Left lung (tissue), 10 donors: ENCODE results near the gene CTDSP2. TPM values are rescaled to one million over a fixed set of nuclear protein-coding genes. Genes with fewer than 3 reads are reported as not detected.

ENCODE experiments used
- ATAC-seq: fragments of 200-7000 bp; cut with Tn5 transposase; one replicate; pipeline ENCODE4 v1.9.1; 2020; ENCODE audit warnings: moderate library complexity
- DNase-seq, 4 donors: peaks; one replicate each; pipeline ENCODE4 v3.0.0-alpha.2; 2013 to 2020
- H3K27ac ChIP-seq, 2 donors: fragments of 200-600 bp; sonication (generic) in 1 of 2; one replicate each; pipeline versions ENCODE4 v1.5.0 to v1.8.0; 2020 to 2021
- H3K27me3 ChIP-seq, 2 donors: fragments of 200-600 bp; sonication (generic) in 1 of 2; one replicate each; pipeline versions ENCODE4 v1.5.0 to v1.8.0; 2020 to 2021
- H3K36me3 ChIP-seq, 2 donors: fragments of 200-600 bp; sonication (generic) in 1 of 2; one replicate each; pipeline versions ENCODE4 v1.5.0 to v1.8.0; 2020 to 2021
- H3K4me1 ChIP-seq, 2 donors: fragments of 200-600 bp; one replicate each; pipeline ENCODE4 v1.8.0; 2021
- H3K4me3 ChIP-seq, 2 donors: fragments of 200-600 bp; sonication (generic) in 1 of 2; one replicate each; pipeline versions ENCODE4 v1.5.0 to v1.8.0; 2020 to 2021; ENCODE audit warnings: mild to moderate bottlenecking in 1 of 2
- H3K9me3 ChIP-seq, 2 donors: fragments of 200-600 bp; sonication (generic) in 1 of 2; one replicate each; pipeline versions ENCODE4 v1.5.0 to v1.8.0; 2020 to 2021
- CTCF ChIP-seq, 2 donors: fragments of 200-600 bp; sonication (generic) in 1 of 2; IDR thresholded peaks; one replicate each; pipeline versions ENCODE4 v1.5.0 to v1.8.0; 2021; ENCODE audit warnings: antibody characterized with exemption in 2 of 2
- intact Hi-C, 2 donors: fragments of 100-400 bp; cut with DNase I; formaldehyde crosslinking; loops; one replicate each; pipeline versions ENCODE4 v1.11.2 to v1.14.2; 2022
- microRNA-seq, 2 donors: library from miRNA; unstranded; fragments of <30 nt; microRNA quantifications; one replicate each; pipeline ENCODE4, GENCODE V29; 2019
- polyA plus RNA-seq, 6 donors: library from polyadenylated mRNA; unstranded; fragments of 120-200 nt; gene quantifications; one replicate each; pipeline ENCODE4 v1.2.1, GENCODE V29; 2013; ENCODE audit not compliant: insufficient read length in 6 of 6
- total RNA-seq, 2 donors: library from RNA; stranded (reverse); fragmentation: NEBNext Ultra II Directional; extraction: Animal tissue kit (Norgen Biotek cat#: 25700); gene quantifications; one replicate each; pipeline ENCODE4 v1.2.1, GENCODE V29; 2021
- donor health status: DM: no; HTN: yes; CAD: no.
- donor health status: DM: no; HTN: no; CAD: no.

The CTDSP2 gene
- total and polyA plus RNA-seq, 8 donors, result 179 to 321 (median 283) TPM

- Histone ChIP-seq H3K27ac (peak overlapping the region in 1 of 2 donors; percentile 88), H3K4me3 (peak overlapping the region in 1 of 2 donors; percentile 79), H3K36me3 (peaks cover 0 to 28% of the 10 kb centered on the region in 2 donors), H3K9me3 (no peaks in the 10 kb centered on the region), H3K27me3 (peaks cover 7 to 21% of the 10 kb centered on the region in 2 donors), H3K4me1 (peaks cover 21 to 62% of the 10 kb centered on the region in 2 donors)
- DNase-seq (no peak), ATAC-seq (no peak)
- intact Hi-C loops, result no loop called here
- TF ChIP-seq CTCF (IDR thresholded peaks at IDR 0.05), result no peak
These were observed 75.8 kb downstream of the CTDSP2 start for GRCh38 chr12:57770734-57771133.

Small RNA genes lying within 50 kb of the gene (microRNA-seq; reads per million reads assigned to microRNA genes)
- gene MIR26A2, result 142 to 166 reads per million in 2 donors

Other genes starting within 250 kb of the CTDSP2 start
- 10 to 100 TPM; 20.1 to 30.4 TPM for gene DTX3, start 241.9 kb downstream of the CTDSP2 start, total RNA-seq
- gene DTX3, start 241.9 kb downstream of the CTDSP2 start, polyA plus RNA-seq, result 10 to 100 TPM; 51.3 to 64.8 (median 57.2) TPM
- gene ARHGEF25, start 235.3 kb downstream of the CTDSP2 start, total RNA-seq, result 10 to 100 TPM; 16.5 to 20.0 TPM
- 10 to 100 TPM; 45.1 to 53.4 (median 46.4) TPM for gene ARHGEF25, start 235.3 kb downstream of the CTDSP2 start, polyA plus RNA-seq
- 1 to 10 TPM; 2.0 to 3.8 TPM for gene B4GALNT1, start 213.5 kb downstream of the CTDSP2 start, total RNA-seq
- gene B4GALNT1, start 213.5 kb downstream of the CTDSP2 start, polyA plus RNA-seq, result 1 to 10 TPM in 5 of 6 donors, under 1 TPM in 1; 0.78 to 1.8 (median 1.3) TPM
- gene OS9, start 152.6 kb downstream of the CTDSP2 start, total RNA-seq, result 100 to 1,000 TPM; 282 to 321 TPM
- 100 to 1,000 TPM; 200 to 228 (median 219) TPM for gene OS9, start 152.6 kb downstream of the CTDSP2 start, polyA plus RNA-seq
- 1 to 10 TPM; 1.9 to 5.8 TPM for gene AGAP2, start 108.0 kb downstream of the CTDSP2 start, total RNA-seq
- gene AGAP2, start 108.0 kb downstream of the CTDSP2 start, polyA plus RNA-seq, result under 1 TPM; 0.31 to 0.57 (median 0.48) TPM
- gene TSPAN31, start 101.7 kb downstream of the CTDSP2 start, total RNA-seq, result 10 to 100 TPM; 33.5 to 40.0 TPM
- gene TSPAN31, start 101.7 kb downstream of the CTDSP2 start, polyA plus RNA-seq, result 10 to 100 TPM; 69.2 to 83.8 (median 76.5) TPM
- 100 to 1,000 TPM in 1 of 2 donors, 10 to 100 TPM in 1; 80.1 to 130 TPM for gene CDK4, start 94.4 kb downstream of the CTDSP2 start, total RNA-seq
- gene CDK4, start 94.4 kb downstream of the CTDSP2 start, polyA plus RNA-seq, result 100 to 1,000 TPM; 215 to 269 (median 245) TPM
- gene MARCHF9, start 91.6 kb downstream of the CTDSP2 start, total RNA-seq, result 10 to 100 TPM; 17.4 to 22.4 TPM
- gene MARCHF9, start 91.6 kb downstream of the CTDSP2 start, polyA plus RNA-seq, result 10 to 100 TPM; 16.5 to 22.6 (median 19.5) TPM
- 1 to 10 TPM; 1.5 to 4.7 TPM for gene CYP27B1, start 79.7 kb downstream of the CTDSP2 start, total RNA-seq
- 1 to 10 TPM in 4 of 6 donors, under 1 TPM in 2; 0.58 to 3.4 (median 1.4) TPM for gene CYP27B1, start 79.7 kb downstream of the CTDSP2 start, polyA plus RNA-seq
- 10 to 100 TPM; 17.3 to 39.2 TPM for gene METTL1, start 74.6 kb downstream of the CTDSP2 start, total RNA-seq
- gene METTL1, start 74.6 kb downstream of the CTDSP2 start, polyA plus RNA-seq, result 10 to 100 TPM; 26.3 to 40.2 (median 30.6) TPM
- gene EEF1AKMT3, start 74.1 kb downstream of the CTDSP2 start, total RNA-seq, result 1 to 10 TPM; 6.2 to 6.3 TPM
- 10 to 100 TPM; 14.7 to 19.7 (median 17.2) TPM for gene EEF1AKMT3, start 74.1 kb downstream of the CTDSP2 start, polyA plus RNA-seq
- 10 to 100 TPM; 25.6 to 26.2 TPM for gene TSFM, start 63.9 kb downstream of the CTDSP2 start, total RNA-seq
- 10 to 100 TPM; 26.9 to 35.3 (median 31.5) TPM for gene TSFM, start 63.9 kb downstream of the CTDSP2 start, polyA plus RNA-seq
- gene AVIL, start 28.0 kb downstream of the CTDSP2 start, total RNA-seq, result 10 to 100 TPM; 10.5 to 12.8 TPM
- gene AVIL, start 28.0 kb downstream of the CTDSP2 start, polyA plus RNA-seq, result 10 to 100 TPM; 10.7 to 21.6 (median 20.0) TPM
- 1 to 10 TPM; 6.1 to 6.4 TPM for gene ATP23, start 94.8 kb upstream of the CTDSP2 start, total RNA-seq
- gene ATP23, start 94.8 kb upstream of the CTDSP2 start, polyA plus RNA-seq, result 10 to 100 TPM in 1 of 6 donors, 1 to 10 TPM in 5; 8.6 to 14.1 (median 9.2) TPM